K562 (cell line): ENCODE results near the gene RNFT2. TPM values are rescaled to one million over a fixed set of nuclear protein-coding genes. Genes with fewer than 3 reads are reported as not detected.
A peak's percentile ranks its signal among the peaks of the same experiment; 100 is the strongest.

Experiments
- ATAC-seq: fragments of 200-7000 bp; cut with Tn5 transposase; 3 replicates; pipeline ENCODE4 v1.9.1; 2020; ENCODE audit warnings: moderate library complexity
- BruUV-seq: library from RNA; stranded (reverse); fragments of 400-500 nt; replicated peaks from 2 replicates; lab custom pipeline; 2021; lab: Mats Ljungman, UMichigan
- CTCF ChIA-PET: fragments of 300-600 bp; formaldehyde crosslinking; extraction: SDS; loops from one replicate; lab custom pipeline; 2021; ENCODE audit warnings: low intra/inter-chr PET ratio; lab: Yijun Ruan, JAX
- POLR2A ChIA-PET: fragments of 300-600, 350-650 bp; sonication (Branson Sonifier 250); formaldehyde crosslinking; extraction: SDS; loops from one replicate; lab custom pipeline; 2021; ENCODE audit warnings: antibody characterized with exemption, inconsistent platforms; lab: Yijun Ruan, JAX
- DNase-seq, 4 experiments: peaks; one replicate each; pipeline versions ENCODE4 v3.0.0 to v3.0.0-alpha.2; 2011 to 2018; ENCODE audit warnings: low spot score in 3 of 4, mixed read lengths in 3 of 4; ENCODE audit errors: extremely low read depth in 1 of 4
- FAIRE-seq: peaks from 2 replicates; lab custom pipeline; 2011; peaks lifted over from hg19 to GRCh38; lab: Jason Lieb, UNC
- H2AFZ ChIP-seq: 2 replicates; pipeline ENCODE4 v1.6.0; 2011; ENCODE audit warnings: low read depth, low read length, control low read depth, inconsistent platforms
- H3K27ac ChIP-seq: fragments of 200-600 bp; 3 replicates; pipeline ENCODE4 v1.8.0; 2011; ENCODE audit warnings: low read depth, mild to moderate bottlenecking, control low read depth, inconsistent platforms, low read length, moderate library complexity, mixed read lengths; ENCODE audit errors: extremely low read depth
- H3K27me3 ChIP-seq, 2 experiments: fragments of 300-600 bp in 1 of 2; 2 replicates in 1 of 2; 3 replicates in 1 of 2; pipeline versions ENCODE4 v1.6.0 to v1.8.0; 2011; ENCODE audit warnings: inconsistent platforms in 2 of 2, low read length in 2 of 2, mild to moderate bottlenecking in 1 of 2, mixed read lengths in 1 of 2, moderate library complexity in 1 of 2; ENCODE audit not compliant: control insufficient read depth in 2 of 2, insufficient read depth in 2 of 2
- H3K36me3 ChIP-seq: fragments of 300-600 bp; 3 replicates; pipeline ENCODE4 v1.8.0; 2011; ENCODE audit warnings: mild to moderate bottlenecking, low read length, inconsistent platforms; ENCODE audit not compliant: control insufficient read depth, insufficient read depth
- H3K4me1 ChIP-seq, 2 experiments: fragments of 200-600 bp in 1 of 2; replicated peaks in 1 of 2; 2 replicates in 1 of 2; 3 replicates in 1 of 2; pipeline versions ENCODE4 v1.5.1 to v1.8.0; 2011; ENCODE audit warnings: inconsistent platforms in 2 of 2, low read length in 2 of 2, mild to moderate bottlenecking in 1 of 2, mixed read lengths in 1 of 2, moderate library complexity in 1 of 2; ENCODE audit not compliant: control insufficient read depth in 2 of 2, insufficient read depth in 2 of 2
- H3K4me2 ChIP-seq: 2 replicates; pipeline ENCODE4 v1.6.1; 2011; ENCODE audit warnings: low read length, control low read depth, inconsistent platforms, mixed read lengths; ENCODE audit not compliant: insufficient read depth
- H3K4me3 ChIP-seq: fragments of 200-600 bp; sonication (generic), shearing (Covaris generic); 2 replicates; pipeline ENCODE4 v1.5.1; 2016; ENCODE audit warnings: control low read depth, inconsistent platforms
- H3K79me2 ChIP-seq: fragments of 200-600 bp; 3 replicates; pipeline ENCODE4 v1.8.0; 2011; ENCODE audit warnings: low read length, inconsistent platforms; ENCODE audit not compliant: control insufficient read depth, insufficient read depth
- H3K9ac ChIP-seq, 2 experiments: 2 replicates each; pipeline versions ENCODE4 v1.6.0 to v1.6.1; 2011; ENCODE audit warnings: low read depth in 2 of 2, low read length in 2 of 2, control low read depth in 1 of 2, inconsistent platforms in 1 of 2, mild to moderate bottlenecking in 1 of 2, mixed read lengths in 1 of 2; ENCODE audit not compliant: insufficient read depth in 1 of 2
- H3K9me1 ChIP-seq: one replicate; pipeline ENCODE4 v1.6.0; 2011; ENCODE audit warnings: inconsistent platforms, mild to moderate bottlenecking, low read length, moderate library complexity; ENCODE audit not compliant: control insufficient read depth, insufficient read depth
- H3K9me3 ChIP-seq: replicated peaks from 2 replicates; pipeline ENCODE4 v1.5.1; 2011; ENCODE audit warnings: low read depth, low read length, inconsistent platforms; ENCODE audit not compliant: control insufficient read depth, insufficient read depth
- H4K20me1 ChIP-seq: replicated peaks from 2 replicates; pipeline ENCODE4 v1.6.1; 2011; ENCODE audit warnings: low read length, inconsistent platforms, mixed read lengths; ENCODE audit not compliant: control insufficient read depth, insufficient read depth
- GATAD2B ChIP-seq: fragments of 450-650 bp; IDR thresholded peaks from 2 replicates; pipeline ENCODE4 v1.6.1; 2017; ENCODE audit warnings: mild to moderate bottlenecking, borderline replicate concordance
- ZBTB40 ChIP-seq, 2 experiments: fragments of 450-650 bp in 1 of 2; sonication (generic) in 1 of 2; formaldehyde crosslinking in 1 of 2; IDR thresholded peaks; 2 replicates each; pipeline versions ENCODE4 v1.7.1 to v1.9.0; 2016 to 2022; ENCODE audit warnings: inconsistent platforms in 1 of 2, mild to moderate bottlenecking in 1 of 2, missing genetic modification reagents in 1 of 2
- ZNF124 ChIP-seq: sonication (generic); formaldehyde crosslinking; IDR thresholded peaks from 2 replicates; pipeline ENCODE4 v1.8.1; 2022; ENCODE audit warnings: missing genetic modification reagents
- WGBS: fragments of 100-300 bp; shearing (Covaris generic); methylation state at CpG from one replicate; pipeline ENCODE4 v1.1.6; 2016; ENCODE audit warnings: low coverage, mixed read lengths; ENCODE audit not compliant: insufficient coverage; ENCODE audit errors: missing lambda C conversion rate; 5-methylcytosine and 5-hydroxymethylcytosine counted together
- in situ Hi-C: fragments of 300-500 bp; cut with MboI; formaldehyde crosslinking; loops from 4 replicates; pipeline ENCODE4 v1.15.0; 2018; ENCODE audit warnings: inconsistent platforms, mixed read lengths
- intact Hi-C: fragments of 100-400 bp; cut with micrococcal nuclease; formaldehyde crosslinking; loops from 2 replicates; pipeline ENCODE4 v1.14.2; 2022
- polyA plus RNA-seq, 8 experiments: library from polyadenylated mRNA; depleted of rRNA in 4 of 8; stranded (reverse) in 5 of 8; unstranded in 3 of 8; fragments of >200 nt; fragmentation: Nextera tagmentation in 2 of 8; fragmentation: Illumina TruSeq in 1 of 8; extraction: Ambion mirVana in 2 of 8; extraction: Trizol in 1 of 8; gene quantifications; 2 replicates each; pipeline versions ENCODE4 v1.2.1 to v1.2.3, GENCODE V29; 2011 to 2014; ENCODE audit warnings: inconsistent platforms in 1 of 8, missing spikeins in 1 of 8
- total RNA-seq, 7 experiments: library from RNA; depleted of rRNA in 6 of 7; stranded (reverse); fragments of >200 nt in 6 of 7; fragmentation: Illumina TruSeq in 2 of 7; extraction: Trizol in 2 of 7; gene quantifications; 2 replicates each; pipeline versions ENCODE4 v1.2.1 to v1.2.3, GENCODE V29; 2011 to 2021; ENCODE audit warnings: low replicate concordance in 1 of 7

RNFT2 gene
- total and polyA plus RNA-seq, 9 of the 15 experiments (the other 6 are each of a cell fraction or from before 2014, with no cell fraction given) = 3.6 to 26.3 (median 9.5) TPM

GRCh38 chr12:116894913-116895312, 156.8 kb downstream of the RNFT2 start:
- Histone ChIP-seq H3K27me3 (peaks cover 5 to 8% of the 10 kb centered on the region in 2 experiments; a peak in 4 of 5 replicates), H3K9me1 (no peaks in the 10 kb centered on the region), H2AFZ (no peak overlapping the region), H3K4me2 (no peak overlapping the region), H3K4me3 (no peak overlapping the region), H3K4me1 (peaks cover 0 to 6% of the 10 kb centered on the region in 2 experiments; a peak in 2 of 5 replicates), H3K9ac (no peak overlapping the region), H3K9me3 (no peaks in the 10 kb centered on the region), H3K27ac (no peak overlapping the region), H3K79me2 (no peaks in the 10 kb centered on the region), H4K20me1 (no peaks in the 10 kb centered on the region), H3K36me3 (no peaks in the 10 kb centered on the region)
- BruUV-seq = no TSS peak
- TF ChIP-seq ZBTB40 (IDR thresholded peaks at IDR 0.05) (peak; percentile 94), ZBTB40 (CRISPR knock-in tag; IDR thresholded peaks at IDR 0.05) (peak; percentile 81), GATAD2B (no peak), ZNF124 (CRISPR knock-in tag) (no peak)
- FAIRE-seq (no peak), DNase-seq (no peak), ATAC-seq (no peak)
- in situ Hi-C loops (no loop called here), intact Hi-C loops (no loop called here)
- ChIA-PET POLR2A (no interaction called here), CTCF (no interaction called here)
- 6% methylated on average over 3 of the region's 3 CpGs for WGBS
